H9 (cell line): Measurements from ENCODE around the gene LMF1. TPM values are rescaled to one million over a fixed set of nuclear protein-coding genes. Genes with fewer than 3 reads are reported as not detected.

ENCODE experiments used
- DNase-seq: peaks from one replicate; pipeline ENCODE4 v3.0.0-alpha.2; 2017
- H2AFZ ChIP-seq: one replicate; pipeline ENCODE4 v1.6.1; 2013; ENCODE audit warnings: mild to moderate bottlenecking, low read length, control low read depth, moderate library complexity
- H2AK5ac ChIP-seq: 2 replicates; pipeline ENCODE4 v1.6.1; 2013; ENCODE audit warnings: low read length, control low read depth, mixed read lengths; ENCODE audit not compliant: insufficient read length
- H2BK120ac ChIP-seq: one replicate; pipeline ENCODE4 v1.6.1; 2013; ENCODE audit warnings: low read depth, mild to moderate bottlenecking, low read length, control low read depth, inconsistent platforms; ENCODE audit not compliant: poor library complexity, severe bottlenecking
- H2BK12ac ChIP-seq: 2 replicates; pipeline ENCODE4 v1.6.1; 2013; ENCODE audit warnings: low read length, control low read depth, mixed read lengths, low read depth; ENCODE audit not compliant: insufficient read length
- H2BK15ac ChIP-seq: 2 replicates; pipeline ENCODE4 v1.6.1; 2013; ENCODE audit warnings: low read depth, low read length, control low read depth
- H2BK20ac ChIP-seq: one replicate; pipeline ENCODE4 v1.6.1; 2013; ENCODE audit warnings: low read depth, mild to moderate bottlenecking, low read length, control low read depth, inconsistent platforms; ENCODE audit not compliant: poor library complexity, severe bottlenecking
- H2BK5ac ChIP-seq: 2 replicates; pipeline ENCODE4 v1.6.1; 2013; ENCODE audit warnings: low read length, control low read depth, mixed read lengths; ENCODE audit not compliant: insufficient read length
- H3K14ac ChIP-seq: 2 replicates; pipeline ENCODE4 v1.6.1; 2013; ENCODE audit warnings: low read length, control low read depth; ENCODE audit not compliant: insufficient read depth
- H3K18ac ChIP-seq: 2 replicates; pipeline ENCODE4 v1.6.1; 2013; ENCODE audit warnings: low read depth, mild to moderate bottlenecking, mixed read lengths, low read length, control low read depth; ENCODE audit not compliant: insufficient read length
- H3K23ac ChIP-seq: 2 replicates; pipeline ENCODE4 v1.6.1; 2013; ENCODE audit warnings: low read length, control low read depth, mixed read lengths, low read depth; ENCODE audit not compliant: insufficient read length
- H3K23me2 ChIP-seq: 2 replicates; pipeline ENCODE4 v1.6.1; 2013; ENCODE audit warnings: low read depth, mild to moderate bottlenecking, mixed read lengths, low read length, control low read depth; ENCODE audit not compliant: insufficient read length, poor library complexity, severe bottlenecking
- H3K27ac ChIP-seq: 2 replicates; pipeline ENCODE4 v1.5.1; 2013; ENCODE audit warnings: low read length, control low read depth, mixed read lengths, low read depth; ENCODE audit not compliant: insufficient read length
- H3K27me3 ChIP-seq: 2 replicates; pipeline ENCODE4 v1.6.1; 2013; ENCODE audit warnings: low read length, control low read depth, inconsistent platforms; ENCODE audit not compliant: insufficient read depth
- H3K4ac ChIP-seq: 2 replicates; pipeline ENCODE4 v1.6.1; 2013; ENCODE audit warnings: low read depth, mild to moderate bottlenecking, control low read depth, inconsistent platforms, low read length, moderate library complexity
- H3K4me1 ChIP-seq: 2 replicates; pipeline ENCODE4 v1.6.1; 2013; ENCODE audit warnings: low read length, control low read depth, inconsistent platforms; ENCODE audit not compliant: insufficient read depth
- H3K4me2 ChIP-seq: 2 replicates; pipeline ENCODE4 v1.6.1; 2013; ENCODE audit warnings: low read length, control low read depth, mixed read lengths; ENCODE audit not compliant: insufficient read length, insufficient read depth
- H3K56ac ChIP-seq: 2 replicates; pipeline ENCODE4 v1.6.1; 2013; ENCODE audit warnings: low read depth, mild to moderate bottlenecking, mixed read lengths, low read length, control low read depth; ENCODE audit not compliant: insufficient read length
- H3K79me1 ChIP-seq: 2 replicates; pipeline ENCODE4 v1.6.1; 2013; ENCODE audit warnings: low read depth, mild to moderate bottlenecking, moderate library complexity, low read length, control low read depth, inconsistent platforms; ENCODE audit not compliant: insufficient read depth, poor library complexity, severe bottlenecking
- H3K79me2 ChIP-seq: 2 replicates; pipeline ENCODE4 v1.6.1; 2013; ENCODE audit warnings: low read length, control low read depth, inconsistent platforms; ENCODE audit not compliant: insufficient read depth
- H3K9ac ChIP-seq: 2 replicates; pipeline ENCODE4 v1.6.1; 2013; ENCODE audit warnings: low read length, control low read depth, mixed read lengths; ENCODE audit not compliant: insufficient read length; ENCODE audit errors: extremely low read depth
- H3K9me3 ChIP-seq: one replicate; pipeline ENCODE4 v1.6.1; 2013; ENCODE audit warnings: low read depth, low read length, inconsistent platforms; ENCODE audit not compliant: control insufficient read depth
- H3T11ph ChIP-seq: one replicate; pipeline ENCODE4 v1.6.1; 2013; ENCODE audit warnings: mild to moderate bottlenecking, low read length, control low read depth, inconsistent platforms
- H4K20me1 ChIP-seq: one replicate; pipeline ENCODE4 v1.6.1; 2013; ENCODE audit not compliant: control insufficient read depth, insufficient read length, insufficient read depth
- H4K5ac ChIP-seq: 2 replicates; pipeline ENCODE4 v1.6.1; 2013; ENCODE audit warnings: low read depth, mild to moderate bottlenecking, mixed read lengths, low read length, control low read depth; ENCODE audit not compliant: insufficient read length
- H4K8ac ChIP-seq: replicated peaks from 2 replicates; pipeline ENCODE4 v1.6.1; 2013; ENCODE audit warnings: low read length, control low read depth, mixed read lengths, low read depth; ENCODE audit not compliant: insufficient read length
- H4K91ac ChIP-seq: 2 replicates; pipeline ENCODE4 v1.6.1; 2013; ENCODE audit warnings: low read depth, mild to moderate bottlenecking, moderate library complexity, mixed read lengths, low read length, control low read depth; ENCODE audit not compliant: insufficient read length
- H3K27ac Mint-ChIP-seq, 3 experiments: 2 replicates in 2 of 3; 3 replicates in 1 of 3; pipeline ENCODE4 v1.8.0; 2020 to 2021; ENCODE audit warnings: mixed read lengths in 3 of 3, mild to moderate bottlenecking in 1 of 3, moderate library complexity in 1 of 3
- H3K27me3 Mint-ChIP-seq: 2 replicates; pipeline ENCODE4 v1.8.0; 2021; ENCODE audit warnings: low read depth, mild to moderate bottlenecking, moderate library complexity, mixed read lengths
- H3K36me3 Mint-ChIP-seq, 3 experiments: 2 replicates in 2 of 3; 3 replicates in 1 of 3; pipeline ENCODE4 v1.8.0; 2020 to 2021; ENCODE audit warnings: low read depth in 3 of 3, mixed read lengths in 3 of 3; ENCODE audit not compliant: insufficient read depth in 1 of 3
- H3K4me1 Mint-ChIP-seq, 2 experiments: 2 replicates each; pipeline ENCODE4 v1.8.0; 2020; ENCODE audit warnings: mixed read lengths in 2 of 2
- H3K4me3 Mint-ChIP-seq, 2 experiments: 2 replicates in 1 of 2; 3 replicates in 1 of 2; pipeline ENCODE4 v1.8.0; 2020 to 2021; ENCODE audit warnings: mild to moderate bottlenecking in 2 of 2, mixed read lengths in 2 of 2, moderate library complexity in 1 of 2
- H3K9me3 Mint-ChIP-seq, 2 experiments: 2 replicates in 1 of 2; 3 replicates in 1 of 2; pipeline ENCODE4 v1.8.0; 2020; ENCODE audit warnings: mild to moderate bottlenecking in 2 of 2, mixed read lengths in 2 of 2, moderate library complexity in 1 of 2
- WGBS: extraction: QIAGEN DNeasy Blood & Tissue Kit; methylation state at CpG from one replicate; pipeline ENCODE4 v1.1.7; 2013; ENCODE audit warnings: missing lambda C conversion rate, low lambda C conversion rate, mixed read lengths; ENCODE audit not compliant: insufficient read length; ENCODE audit errors: extremely low coverage; 5-methylcytosine and 5-hydroxymethylcytosine counted together
- total RNA-seq: library from RNA; stranded (reverse); gene quantifications from 2 replicates; pipeline ENCODE4 v1.2.1, GENCODE V29; 2021
- TF ChIP-seq, protein P1 (sequence below): fragments of 200-600 bp; sonication (generic); conservative IDR thresholded peaks from 3 replicates; pipeline ENCODE4 v1.8.0; 2021; ENCODE audit warnings: antibody characterized with exemption, mild to moderate bottlenecking

LMF1 gene
- total RNA-seq, 1 experiment from 2014 or later: 7.1 TPM

- H2BK120ac ChIP-seq: no peak overlapping the region
- no peak overlapping the region for H3K23ac ChIP-seq
- H3K4me1 Mint-ChIP-seq: peaks cover 3 to 7% of the 10 kb centered on the region in 2 experiments; a peak in 2 of 4 replicates
- H3K4ac ChIP-seq: no peak overlapping the region
- H2BK20ac ChIP-seq: no peak overlapping the region
- no peak for DNase-seq
- peak overlapping the region; percentile 42 for H3K4me2 ChIP-seq
- no peak overlapping the region for H2BK5ac ChIP-seq
- H4K91ac ChIP-seq: no peak overlapping the region
- no peaks in the 10 kb centered on the region for H3K4me1 ChIP-seq
- H3K23me2 ChIP-seq: peaks cover 10% of the 10 kb centered on the region
- H3K27me3 Mint-ChIP-seq: peaks cover 38% of the 10 kb centered on the region
- H3K9me3 ChIP-seq: no peaks in the 10 kb centered on the region
- H3K4me3 Mint-ChIP-seq: peak overlapping the region; percentile 58 to 81
- no peak overlapping the region for H4K8ac ChIP-seq
- H4K20me1 ChIP-seq: no peaks in the 10 kb centered on the region
- H3T11ph ChIP-seq: no peak overlapping the region
- H3K27ac ChIP-seq: no peak overlapping the region
- no peak overlapping the region; the same call in 1 of the 2 replicates for H3K14ac ChIP-seq
- H3K56ac ChIP-seq: no peak overlapping the region
- H3K27me3 ChIP-seq: peaks cover 14% of the 10 kb centered on the region; the same call in 1 of the 2 replicates
- H2BK12ac ChIP-seq: no peak overlapping the region
- TF ChIP-seq, protein P1, sequence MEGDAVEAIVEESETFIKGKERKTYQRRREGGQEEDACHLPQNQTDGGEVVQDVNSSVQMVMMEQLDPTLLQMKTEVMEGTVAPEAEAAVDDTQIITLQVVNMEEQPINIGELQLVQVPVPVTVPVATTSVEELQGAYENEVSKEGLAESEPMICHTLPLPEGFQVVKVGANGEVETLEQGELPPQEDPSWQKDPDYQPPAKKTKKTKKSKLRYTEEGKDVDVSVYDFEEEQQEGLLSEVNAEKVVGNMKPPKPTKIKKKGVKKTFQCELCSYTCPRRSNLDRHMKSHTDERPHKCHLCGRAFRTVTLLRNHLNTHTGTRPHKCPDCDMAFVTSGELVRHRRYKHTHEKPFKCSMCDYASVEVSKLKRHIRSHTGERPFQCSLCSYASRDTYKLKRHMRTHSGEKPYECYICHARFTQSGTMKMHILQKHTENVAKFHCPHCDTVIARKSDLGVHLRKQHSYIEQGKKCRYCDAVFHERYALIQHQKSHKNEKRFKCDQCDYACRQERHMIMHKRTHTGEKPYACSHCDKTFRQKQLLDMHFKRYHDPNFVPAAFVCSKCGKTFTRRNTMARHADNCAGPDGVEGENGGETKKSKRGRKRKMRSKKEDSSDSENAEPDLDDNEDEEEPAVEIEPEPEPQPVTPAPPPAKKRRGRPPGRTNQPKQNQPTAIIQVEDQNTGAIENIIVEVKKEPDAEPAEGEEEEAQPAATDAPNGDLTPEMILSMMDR: no peak
- H3K36me3 Mint-ChIP-seq: peaks cover 0 to 2% (median 0%) of the 10 kb centered on the region in 3 experiments; a peak in 2 of 7 replicates
- no peak overlapping the region for H4K5ac ChIP-seq
- H2AK5ac ChIP-seq: no peak overlapping the region
- whole genome bisulfite sequencing: no CpG with 5 or more reads among the region's 59 CpGs
- no peak overlapping the region for H3K27ac Mint-ChIP-seq
- no peaks in the 10 kb centered on the region for H3K79me2 ChIP-seq
- H3K18ac ChIP-seq: no peak overlapping the region
- H2BK15ac ChIP-seq: no peak overlapping the region; the same call in 1 of the 2 replicates
- H2AFZ ChIP-seq: no peak overlapping the region
- H3K79me1 ChIP-seq: no peaks in the 10 kb centered on the region
- no peak overlapping the region for H3K9ac ChIP-seq
- H3K9me3 Mint-ChIP-seq: no peaks in the 10 kb centered on the region
These were observed 12.6 kb upstream of the LMF1 start for GRCh38 chr16:983044-984030.
